GM12878 (cell line): ENCODE measurements around the gene LAD1. TPM values are rescaled to one million over a fixed set of nuclear protein-coding genes. Genes with fewer than 3 reads are reported as not detected.

Experiments
- ATAC-seq: fragments of 200-7000 bp; cut with Tn5 transposase; 3 replicates; pipeline ENCODE4 v1.9.1; 2020; ENCODE audit warnings: mild to moderate bottlenecking, moderate library complexity
- BruUV-seq: library from RNA; stranded (reverse); fragments of 400-500 nt; replicated peaks from 2 replicates; lab custom pipeline; 2021; lab: Mats Ljungman, UMichigan
- CTCF ChIA-PET: fragments of 300-600 bp; sonication (Branson Sonifier 250); formaldehyde crosslinking; extraction: SDS; loops from one replicate; lab custom pipeline; 2021; ENCODE audit warnings: inconsistent platforms; lab: Yijun Ruan, JAX
- POLR2A ChIA-PET: fragments of 350-600 bp; formaldehyde crosslinking; extraction: SDS; loops from one replicate; lab custom pipeline; 2021; ENCODE audit warnings: inconsistent platforms; lab: Charles Lee
- RAD21 ChIA-PET: fragments of 300-600 bp; sonication (Branson Sonifier 250); formaldehyde crosslinking; loops from one replicate; lab custom pipeline; 2023; ENCODE audit warnings: antibody characterized with exemption; ENCODE audit not compliant: unreplicated experiment; lab: Charles Lee
- SMC1A ChIA-PET: fragments of 300-600 bp; sonication (Branson Sonifier 250); formaldehyde crosslinking; loops from one replicate; lab custom pipeline; 2023; ENCODE audit not compliant: unreplicated experiment, uncharacterized antibody; lab: Charles Lee
- DNase-seq: peaks from one replicate; pipeline ENCODE4 v3.0.0-alpha.2; 2011; ENCODE audit warnings: low read depth, low spot score
- FAIRE-seq: peaks from 3 replicates; lab custom pipeline; 2011; peaks lifted over from hg19 to GRCh38; lab: Jason Lieb, UNC
- H2AFZ ChIP-seq: 2 replicates; pipeline ENCODE4 v1.6.0; 2011; ENCODE audit warnings: low read depth, low read length, control low read depth; ENCODE audit not compliant: control insufficient read depth
- H3K27ac ChIP-seq: 2 replicates; pipeline ENCODE4 v1.5.1; 2011; ENCODE audit warnings: control low read depth; ENCODE audit not compliant: control insufficient read depth, insufficient read depth
- H3K27me3 ChIP-seq, 2 experiments: replicated peaks in 1 of 2; 2 replicates each; pipeline versions ENCODE4 v1.6.0 to v1.6.1; 2011; ENCODE audit warnings: low read length in 1 of 2; ENCODE audit not compliant: control insufficient read depth in 2 of 2, insufficient read depth in 2 of 2
- H3K36me3 ChIP-seq, 2 experiments: 2 replicates each; pipeline ENCODE4 v1.5.1; 2011; ENCODE audit warnings: low read length in 1 of 2; ENCODE audit not compliant: control insufficient read depth in 2 of 2, insufficient read depth in 2 of 2
- H3K4me1 ChIP-seq: 2 replicates; pipeline ENCODE4 v1.6.1; 2011; ENCODE audit warnings: mild to moderate bottlenecking, low read length, moderate library complexity, mixed read lengths; ENCODE audit not compliant: control insufficient read depth, insufficient read depth
- H3K4me2 ChIP-seq: 2 replicates; pipeline ENCODE4 v1.6.0; 2011; ENCODE audit warnings: control low read depth; ENCODE audit not compliant: control insufficient read depth, insufficient read depth
- H3K4me3 ChIP-seq: fragments of 200-600 bp; sonication (generic); 2 replicates; pipeline ENCODE4 v1.5.1; 2016
- H3K79me2 ChIP-seq: 2 replicates; pipeline ENCODE4 v1.6.0; 2011; ENCODE audit warnings: low read length; ENCODE audit not compliant: control insufficient read depth, insufficient read depth
- H3K9ac ChIP-seq: 2 replicates; pipeline ENCODE4 v1.8.0; 2011; ENCODE audit warnings: low read length, control low read depth, mixed read lengths; ENCODE audit not compliant: control insufficient read depth, insufficient read depth
- H3K9me3 ChIP-seq: replicated peaks from 3 replicates; pipeline ENCODE4 v1.5.1; 2011; ENCODE audit warnings: mild to moderate bottlenecking, low read length; ENCODE audit not compliant: control insufficient read depth, insufficient read depth
- H4K20me1 ChIP-seq: 2 replicates; pipeline ENCODE4 v1.6.0; 2011; ENCODE audit not compliant: control insufficient read depth, insufficient read depth
- EGR1 ChIP-seq, 2 experiments: IDR thresholded peaks; 1 replicate in 1 of 2; 2 replicates in 1 of 2; pipeline ENCODE4 v1.6.1; 2011 to 2012; ENCODE audit warnings: low read depth in 2 of 2, low read length in 2 of 2, borderline replicate concordance in 1 of 2, mild to moderate bottlenecking in 1 of 2, moderate library complexity in 1 of 2
- FOS ChIP-seq: IDR thresholded peaks from 3 replicates; pipeline ENCODE4 v1.6.1; 2011; ENCODE audit warnings: borderline replicate concordance; ENCODE audit not compliant: insufficient read length; ENCODE audit errors: extremely low read depth
- HSF1 ChIP-seq: fragments of 150-350 bp; IDR thresholded peaks from 2 replicates; pipeline ENCODE4 v1.6.1; 2014; ENCODE audit warnings: mild to moderate bottlenecking, low read depth, low read length
- MAX ChIP-seq: IDR thresholded peaks from 2 replicates; pipeline ENCODE4 v1.6.1; 2012; ENCODE audit warnings: low read depth, low read length, improper control_type of control experiment
- NFIC ChIP-seq: IDR thresholded peaks from 2 replicates; pipeline ENCODE4 v1.6.1; 2012; ENCODE audit warnings: low read depth, mild to moderate bottlenecking, inconsistent platforms, low read length, moderate library complexity
- NFYA ChIP-seq: IDR thresholded peaks from 2 replicates; pipeline ENCODE4 v1.6.1; 2011; ENCODE audit warnings: low read depth, mild to moderate bottlenecking, low read length, improper control_type of control experiment, borderline replicate concordance
- WGBS: methylation state at CpG from one replicate; pipeline ENCODE4 v1.1.6; 2016; ENCODE audit warnings: low lambda C conversion rate; ENCODE audit not compliant: insufficient replicate concordance, insufficient coverage; ENCODE audit errors: missing lambda C conversion rate; 5-methylcytosine and 5-hydroxymethylcytosine counted together
- in situ Hi-C: fragments of 300-500 bp; cut with MboI; formaldehyde crosslinking; loops from 9 replicates; pipeline ENCODE4 v1.14.3; 2018; ENCODE audit warnings: mixed read lengths
- intact Hi-C: fragments of 100-400 bp; cut with micrococcal nuclease; formaldehyde crosslinking; loops from one replicate; pipeline ENCODE4 v1.14.2; 2022; ENCODE audit not compliant: unreplicated experiment
- polyA plus RNA-seq, 11 experiments: library from polyadenylated mRNA; depleted of rRNA in 4 of 11; unstranded in 6 of 11; stranded (reverse) in 5 of 11; fragments of >200 nt; fragmentation: Nextera tagmentation in 4 of 11; fragmentation: Illumina TruSeq in 1 of 11; extraction: Ambion mirVana in 4 of 11; extraction: Trizol in 1 of 11; gene quantifications; 1 replicate in 1 of 11; 2 replicates in 10 of 11; pipeline versions ENCODE4 v1.2.1 to v1.2.3, GENCODE V29; 2011 to 2016; ENCODE audit warnings: inconsistent platforms in 2 of 11, missing spikeins in 2 of 11, low read depth in 1 of 11
- total RNA-seq, 4 experiments: library from RNA; depleted of rRNA in 3 of 4; stranded (reverse); fragments of >200 nt in 3 of 4; fragmentation: Illumina TruSeq in 1 of 4; extraction: Trizol in 1 of 4; gene quantifications; 2 replicates each; pipeline versions ENCODE4 v1.2.1 to v1.2.3, GENCODE V29; 2013 to 2021
- TF ChIP-seq, protein P1 (sequence below): fragments of 450-650 bp; IDR thresholded peaks from 2 replicates; pipeline ENCODE4 v1.6.1; 2017; ENCODE audit warnings: mild to moderate bottlenecking, moderate library complexity

LAD1 gene
- total and polyA plus RNA-seq, 10 of the 15 experiments (the other 5 are each of a cell fraction or from before 2014, with no cell fraction given), result 0.05 to 0.48 (median 0.32) TPM; not detected in 3

DNA sequence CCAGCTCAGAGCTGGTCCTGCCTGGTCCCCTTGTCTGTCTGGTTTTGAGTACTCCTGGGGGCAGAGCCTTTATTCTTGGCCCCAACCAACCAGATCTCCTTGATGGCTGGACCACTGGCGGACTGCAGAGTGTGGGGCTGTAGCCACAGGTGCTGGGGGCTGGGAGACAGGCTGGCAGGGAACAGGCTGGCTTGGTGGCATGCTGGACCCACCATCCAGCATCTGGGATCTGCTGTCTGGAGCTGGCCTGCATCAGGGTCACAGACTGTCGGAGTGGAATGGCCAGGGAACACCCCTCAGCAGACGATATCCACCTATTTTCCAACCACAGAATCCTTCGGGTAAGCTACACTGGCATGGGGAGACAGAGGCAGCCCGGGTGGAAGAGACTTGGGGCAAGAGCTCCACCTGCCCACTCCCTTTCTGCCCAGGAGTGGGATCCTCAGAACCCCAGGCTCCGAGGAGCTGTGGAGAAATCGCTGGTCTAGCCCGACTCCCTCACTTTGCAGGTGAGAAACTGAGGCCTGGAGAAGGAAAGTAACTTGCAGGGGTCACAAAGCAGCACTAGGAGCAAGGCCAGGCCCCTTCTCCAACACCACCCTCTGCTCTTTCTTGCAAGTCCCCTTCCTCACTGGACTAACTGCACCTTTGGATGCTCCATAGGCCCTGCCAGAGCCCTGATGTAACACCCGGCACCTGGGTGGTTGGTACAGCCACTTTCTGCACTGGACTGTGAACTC lies 62.2 kb downstream of the LAD1 start:
- TF ChIP-seq EGR1 (IDR thresholded peaks at IDR 0.05; ENCODE audit: borderline replicate concordance in 1 of 2, low read depth in 2 of 2, low read length in 2 of 2) (no peak), NFIC (no peak), MAX (no peak), NFYA (no peak), FOS (no peak), HSF1 (no peak)
- TF ChIP-seq, protein P1, sequence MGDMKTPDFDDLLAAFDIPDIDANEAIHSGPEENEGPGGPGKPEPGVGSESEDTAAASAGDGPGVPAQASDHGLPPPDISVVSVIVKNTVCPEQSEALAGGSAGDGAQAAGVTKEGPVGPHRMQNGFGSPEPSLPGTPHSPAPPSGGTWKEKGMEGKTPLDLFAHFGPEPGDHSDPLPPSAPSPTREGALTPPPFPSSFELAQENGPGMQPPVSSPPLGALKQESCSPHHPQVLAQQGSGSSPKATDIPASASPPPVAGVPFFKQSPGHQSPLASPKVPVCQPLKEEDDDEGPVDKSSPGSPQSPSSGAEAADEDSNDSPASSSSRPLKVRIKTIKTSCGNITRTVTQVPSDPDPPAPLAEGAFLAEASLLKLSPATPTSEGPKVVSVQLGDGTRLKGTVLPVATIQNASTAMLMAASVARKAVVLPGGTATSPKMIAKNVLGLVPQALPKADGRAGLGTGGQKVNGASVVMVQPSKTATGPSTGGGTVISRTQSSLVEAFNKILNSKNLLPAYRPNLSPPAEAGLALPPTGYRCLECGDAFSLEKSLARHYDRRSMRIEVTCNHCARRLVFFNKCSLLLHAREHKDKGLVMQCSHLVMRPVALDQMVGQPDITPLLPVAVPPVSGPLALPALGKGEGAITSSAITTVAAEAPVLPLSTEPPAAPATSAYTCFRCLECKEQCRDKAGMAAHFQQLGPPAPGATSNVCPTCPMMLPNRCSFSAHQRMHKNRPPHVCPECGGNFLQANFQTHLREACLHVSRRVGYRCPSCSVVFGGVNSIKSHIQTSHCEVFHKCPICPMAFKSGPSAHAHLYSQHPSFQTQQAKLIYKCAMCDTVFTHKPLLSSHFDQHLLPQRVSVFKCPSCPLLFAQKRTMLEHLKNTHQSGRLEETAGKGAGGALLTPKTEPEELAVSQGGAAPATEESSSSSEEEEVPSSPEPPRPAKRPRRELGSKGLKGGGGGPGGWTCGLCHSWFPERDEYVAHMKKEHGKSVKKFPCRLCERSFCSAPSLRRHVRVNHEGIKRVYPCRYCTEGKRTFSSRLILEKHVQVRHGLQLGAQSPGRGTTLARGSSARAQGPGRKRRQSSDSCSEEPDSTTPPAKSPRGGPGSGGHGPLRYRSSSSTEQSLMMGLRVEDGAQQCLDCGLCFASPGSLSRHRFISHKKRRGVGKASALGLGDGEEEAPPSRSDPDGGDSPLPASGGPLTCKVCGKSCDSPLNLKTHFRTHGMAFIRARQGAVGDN, result no peak
- TF ChIP-seq, all 136 proteins: peak for 0
- ChIA-PET CTCF (interaction anchor here (0.9 kb wide), 1 partner anchor 9 kb away, joined by 3 read pairs; no protein-coding TSS in a partner anchor), RAD21 (no interaction called here), POLR2A (interaction anchor here (0.6 kb wide), 1 partner anchor 232 kb away, joined by 3 read pairs; no protein-coding TSS in a partner anchor), SMC1A (no interaction called here)
- ATAC-seq (no peak), FAIRE-seq (no peak), DNase-seq (no peak)
- Histone ChIP-seq H3K4me1 (no peaks in the 10 kb centered on the region), H3K4me2 (no peak overlapping the region), H4K20me1 (no peaks in the 10 kb centered on the region), H3K79me2 (no peaks in the 10 kb centered on the region), H3K27ac (no peak overlapping the region), H3K4me3 (no peak overlapping the region), H3K36me3 (no peaks in the 10 kb centered on the region), H3K27me3 (peaks cover 0 to 2% of the 10 kb centered on the region in 2 experiments; a peak in 3 of 4 replicates), H2AFZ (no peak overlapping the region), H3K9ac (no peak overlapping the region), H3K9me3 (no peaks in the 10 kb centered on the region; the same call in 2 of the 3 replicates)
- intact Hi-C loops (no loop called here), in situ Hi-C loops (no loop called here)
- BruUV-seq, result no TSS peak
- 8% methylated on average over 9 of the region's 9 CpGs for WGBS
